ENCODE results near the gene AHNAK2.

Gene AHNAK2

GRCh38 chr14:104964546-104964945 is 13.6 kb downstream of the AHNAK2 start:
- no peak for DNase-seq (ENCODE audit: low read depth, low spot score)
- POLR2A ChIA-PET: no interaction called here

DNA sequence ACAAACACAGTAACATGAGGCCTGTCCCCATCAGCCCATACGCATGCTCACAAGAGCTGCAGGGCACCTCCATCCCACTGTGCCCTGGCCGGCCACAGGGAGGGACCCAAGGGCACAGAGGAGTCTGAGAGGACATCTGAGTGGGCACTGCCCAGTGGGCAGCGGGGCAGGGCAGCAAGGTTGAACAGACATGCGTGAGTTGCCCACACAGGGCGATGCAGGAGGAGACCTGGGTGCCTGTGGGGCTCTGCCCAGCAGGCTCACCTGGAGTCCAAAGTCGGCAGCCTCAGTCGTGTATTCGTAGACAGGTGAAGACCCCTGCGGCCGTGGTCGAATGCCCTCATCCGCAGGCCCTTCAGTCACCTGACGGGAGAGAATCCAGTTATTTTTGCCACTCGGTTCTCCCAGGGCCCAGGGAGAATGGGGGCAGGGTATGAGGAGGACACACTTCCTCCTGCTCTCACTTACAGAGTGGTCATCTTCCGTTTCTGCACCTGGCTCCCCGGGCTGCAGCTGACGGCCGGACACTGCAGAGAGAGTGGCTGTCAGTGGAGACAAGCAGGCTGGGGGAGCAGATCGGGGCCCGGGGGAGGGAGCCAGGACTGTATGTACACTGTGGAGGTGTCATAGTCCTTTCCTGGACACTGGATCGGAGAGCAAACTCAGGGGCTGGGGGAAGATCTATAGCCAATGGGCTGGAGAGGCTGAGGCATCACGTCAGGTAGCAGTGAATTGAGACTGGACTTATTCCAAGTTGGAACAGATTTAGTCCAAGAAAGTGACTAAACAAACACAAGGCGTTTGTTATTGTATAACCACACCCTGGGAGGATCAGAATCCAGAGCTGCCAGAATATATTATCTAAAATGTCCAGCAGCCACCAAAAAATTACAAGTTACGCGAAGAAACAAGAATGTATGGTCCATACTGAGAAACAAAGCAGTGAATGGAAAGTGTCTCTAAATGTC is 20.7 kb downstream of the AHNAK2 start:
- TF ChIP-seq, protein P1, sequence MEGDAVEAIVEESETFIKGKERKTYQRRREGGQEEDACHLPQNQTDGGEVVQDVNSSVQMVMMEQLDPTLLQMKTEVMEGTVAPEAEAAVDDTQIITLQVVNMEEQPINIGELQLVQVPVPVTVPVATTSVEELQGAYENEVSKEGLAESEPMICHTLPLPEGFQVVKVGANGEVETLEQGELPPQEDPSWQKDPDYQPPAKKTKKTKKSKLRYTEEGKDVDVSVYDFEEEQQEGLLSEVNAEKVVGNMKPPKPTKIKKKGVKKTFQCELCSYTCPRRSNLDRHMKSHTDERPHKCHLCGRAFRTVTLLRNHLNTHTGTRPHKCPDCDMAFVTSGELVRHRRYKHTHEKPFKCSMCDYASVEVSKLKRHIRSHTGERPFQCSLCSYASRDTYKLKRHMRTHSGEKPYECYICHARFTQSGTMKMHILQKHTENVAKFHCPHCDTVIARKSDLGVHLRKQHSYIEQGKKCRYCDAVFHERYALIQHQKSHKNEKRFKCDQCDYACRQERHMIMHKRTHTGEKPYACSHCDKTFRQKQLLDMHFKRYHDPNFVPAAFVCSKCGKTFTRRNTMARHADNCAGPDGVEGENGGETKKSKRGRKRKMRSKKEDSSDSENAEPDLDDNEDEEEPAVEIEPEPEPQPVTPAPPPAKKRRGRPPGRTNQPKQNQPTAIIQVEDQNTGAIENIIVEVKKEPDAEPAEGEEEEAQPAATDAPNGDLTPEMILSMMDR (IDR thresholded peaks at IDR 0.05; ENCODE audit: insufficient read depth, low read length, missing control alignments): no peak
- DNase-seq (ENCODE audit: low read depth, low spot score): no peak
- ChIA-PET POLR2A (no interaction called here), CTCF (interaction anchor here (0.5 to 0.7 kb wide), 3 partner anchors 23 to 95 kb away, joined by 3 to 4 read pairs (median 3); no protein-coding TSS in a partner anchor)
- H3K4me3 ChIP-seq (ENCODE audit: low read depth, low read length): no peak overlapping the region

More at GRCh38 chr14:104964546-104964945, 13.6 kb downstream of the AHNAK2 start:
- no peak overlapping the region for H3K4me3 ChIP-seq (ENCODE audit: low read depth, low read length)
- TF ChIP-seq, protein P1 (IDR thresholded peaks at IDR 0.05; ENCODE audit: insufficient read depth, low read length, missing control alignments): no peak
- CTCF ChIA-PET: interaction anchor here (1.0 to 3.8 kb wide), 4 partner anchors 10 to 196 kb away, joined by 3 to 38 read pairs (median 20); no protein-coding TSS in a partner anchor

GRCh38 chr14:104956290-104956890 is 21.8 kb downstream of the AHNAK2 start:
- H3K4me3 ChIP-seq (ENCODE audit: low read depth, low read length): no peak overlapping the region
- DNase-seq (ENCODE audit: low read depth, low spot score): no peak
- POLR2A ChIA-PET: no interaction called here

DNA sequence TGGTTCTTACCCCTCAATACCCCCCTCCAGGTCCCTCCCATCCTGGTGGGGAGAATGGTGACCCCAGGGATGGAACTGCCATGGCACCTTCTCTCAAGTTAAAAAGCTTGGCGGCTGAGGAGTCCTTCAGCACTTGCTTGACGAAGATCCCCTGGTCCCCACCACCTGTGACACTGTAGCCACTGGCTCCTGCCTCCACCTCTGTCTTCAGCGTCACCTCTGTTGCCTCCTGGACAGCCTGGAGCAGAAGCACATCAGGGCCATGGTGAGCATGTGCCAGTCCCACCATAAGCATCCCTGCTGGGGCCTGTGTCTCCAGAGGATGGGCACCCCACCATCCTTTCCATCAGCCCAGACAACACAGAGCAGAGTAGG is 22.8 kb downstream of the AHNAK2 start:
- ChIA-PET CTCF (interaction anchor here (1.3 to 1.4 kb wide), 3 partner anchors 12 to 59 kb away, joined by 3 to 5 read pairs (median 4); no protein-coding TSS in a partner anchor), POLR2A (no interaction called here)
- no peak overlapping the region for H3K4me3 ChIP-seq (ENCODE audit: low read depth, low read length)
- DNase-seq (ENCODE audit: low read depth, low spot score): no peak
- TF ChIP-seq, protein P1 (IDR thresholded peaks at IDR 0.05; ENCODE audit: insufficient read depth, low read length, missing control alignments): no peak

More at GRCh38 chr14:104956290-104956890, 21.8 kb downstream of the AHNAK2 start:
- TF ChIP-seq, protein P1 (IDR thresholded peaks at IDR 0.05; ENCODE audit: insufficient read depth, low read length, missing control alignments): no peak
- CTCF ChIA-PET: interaction anchor here (1.3 kb wide), 1 partner anchor 60 kb away, joined by 5 read pairs; no protein-coding TSS in a partner anchor

DNA sequence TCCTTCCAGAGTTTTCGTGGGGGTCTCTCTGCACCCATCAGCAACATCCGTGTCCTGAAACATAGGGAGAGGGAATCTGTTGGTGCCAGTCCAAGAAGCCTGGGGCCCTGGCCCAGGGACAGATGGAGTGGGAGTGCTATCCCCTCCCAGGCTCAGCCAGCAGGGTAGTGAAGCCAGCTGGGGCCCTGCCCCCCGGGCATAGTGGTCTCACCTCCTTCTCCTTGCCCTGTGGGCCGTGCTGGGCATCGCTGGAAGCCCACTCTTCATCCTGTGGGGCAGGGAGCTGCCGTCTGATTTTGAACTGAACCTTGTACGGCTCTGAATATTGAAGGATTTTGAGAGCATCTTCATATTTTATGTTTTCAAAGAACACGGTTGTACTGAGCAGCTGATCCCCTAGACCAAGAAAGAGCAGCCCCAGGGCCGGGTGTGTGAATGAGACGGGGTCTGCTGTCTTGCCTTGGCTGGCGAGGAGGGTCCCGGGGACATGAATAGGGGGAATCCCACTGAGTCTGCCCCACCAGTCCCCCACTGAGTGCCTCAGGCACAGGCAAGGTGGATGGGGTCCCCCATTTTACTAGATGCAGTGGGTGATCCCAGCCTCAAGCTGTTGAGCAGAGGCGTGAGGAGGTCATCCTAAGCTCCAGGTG is 23.3 kb downstream of the AHNAK2 start:
- ChIA-PET POLR2A (no interaction called here), CTCF (interaction anchor here (1.3 to 1.4 kb wide), 4 partner anchors 13 to 59 kb away, joined by 3 to 5 read pairs (median 4); no protein-coding TSS in a partner anchor)
- TF ChIP-seq, protein P1 (IDR thresholded peaks at IDR 0.05; ENCODE audit: insufficient read depth, low read length, missing control alignments): no peak
- H3K4me3 ChIP-seq (ENCODE audit: low read depth, low read length): no peak overlapping the region
- DNase-seq (ENCODE audit: low read depth, low spot score): no peak
